ENCODE results near the gene MXI1. TPM values are rescaled to one million over a fixed set of nuclear protein-coding genes. Genes with fewer than 3 reads are reported as not detected.

MXI1 gene
- total RNA-seq, 2 experiments from 2014 or later, result 47.9 to 48.2 TPM

GRCh38 chr10:110304780-110305421 is 97.5 kb downstream of the MXI1 start, which contains the start of gene SMNDC1:
Gene SMNDC1 (minus strand): TSS chr10:110304920. CDS start chr10:110303587, 1,333 bp downstream.
- Mint-ChIP-seq H3K4me3 (peak within 1 kb of the TSS; percentile 93), H3K9me3 (no peaks in the 10 kb centered on the region), H3K27me3 (no peaks in the 10 kb centered on the region), H3K4me1 (ENCODE audit: low read depth) (peaks cover 43% of the 10 kb centered on the region), H3K36me3 (ENCODE audit: low read depth) (peaks cover 37% of the 10 kb centered on the region), H3K27ac (peak within 1 kb of the TSS; percentile 98)
- TF ChIP-seq, protein P1, sequence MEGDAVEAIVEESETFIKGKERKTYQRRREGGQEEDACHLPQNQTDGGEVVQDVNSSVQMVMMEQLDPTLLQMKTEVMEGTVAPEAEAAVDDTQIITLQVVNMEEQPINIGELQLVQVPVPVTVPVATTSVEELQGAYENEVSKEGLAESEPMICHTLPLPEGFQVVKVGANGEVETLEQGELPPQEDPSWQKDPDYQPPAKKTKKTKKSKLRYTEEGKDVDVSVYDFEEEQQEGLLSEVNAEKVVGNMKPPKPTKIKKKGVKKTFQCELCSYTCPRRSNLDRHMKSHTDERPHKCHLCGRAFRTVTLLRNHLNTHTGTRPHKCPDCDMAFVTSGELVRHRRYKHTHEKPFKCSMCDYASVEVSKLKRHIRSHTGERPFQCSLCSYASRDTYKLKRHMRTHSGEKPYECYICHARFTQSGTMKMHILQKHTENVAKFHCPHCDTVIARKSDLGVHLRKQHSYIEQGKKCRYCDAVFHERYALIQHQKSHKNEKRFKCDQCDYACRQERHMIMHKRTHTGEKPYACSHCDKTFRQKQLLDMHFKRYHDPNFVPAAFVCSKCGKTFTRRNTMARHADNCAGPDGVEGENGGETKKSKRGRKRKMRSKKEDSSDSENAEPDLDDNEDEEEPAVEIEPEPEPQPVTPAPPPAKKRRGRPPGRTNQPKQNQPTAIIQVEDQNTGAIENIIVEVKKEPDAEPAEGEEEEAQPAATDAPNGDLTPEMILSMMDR (IDR thresholded peaks at IDR 0.05), result no peak
- POLR2A ChIA-PET, result interaction anchor here (0.7 to 2.4 kb wide), 11 partner anchors 9 to 304 kb away, joined by 3 to 11 read pairs (median 3); partner anchors contain the start of gene SMC3
- peak; percentile 98 for DNase-seq
- CTCF ChIA-PET, result interaction anchor here (0.7 to 5.6 kb wide), 21 partner anchors 9 to 306 kb away, joined by 3 to 55 read pairs (median 4); partner anchors contain the start of gene SMC3
- intact Hi-C loops (cut with micrococcal nuclease), result loop anchor here (5.0 kb wide), 1 partner anchor 292 kb away; no protein-coding TSS in a partner anchor
- peak; percentile 93 for ATAC-seq

- CTCF ChIA-PET, result interaction anchor here (1.0 to 5.6 kb wide), 31 partner anchors 10 to 374 kb away, joined by 3 to 55 read pairs (median 5); partner anchors contain the start of gene SMC3
- POLR2A ChIA-PET, result interaction anchor here (1.3 to 2.4 kb wide), 4 partner anchors 198 to 303 kb away, joined by 3 to 11 read pairs (median 4); partner anchors contain the start of gene SMC3
- H3K9me3 Mint-ChIP-seq, result no peaks in the 10 kb centered on the region
- H3K4me3 Mint-ChIP-seq, result peak overlapping the region; percentile 93
- peak; percentile 67 for ATAC-seq
- H3K4me1 Mint-ChIP-seq (ENCODE audit: low read depth), result peaks cover 42% of the 10 kb centered on the region
- TF ChIP-seq, protein P1 (IDR thresholded peaks at IDR 0.05), result peak; percentile 76
- peak; percentile 73 for DNase-seq
- intact Hi-C loops (cut with micrococcal nuclease), result loop anchor here (1.0 to 5.0 kb wide), 2 partner anchors 241 to 291 kb away; no protein-coding TSS in a partner anchor
- H3K27me3 Mint-ChIP-seq, result no peaks in the 10 kb centered on the region
- H3K36me3 Mint-ChIP-seq (ENCODE audit: low read depth), result peaks cover 30% of the 10 kb centered on the region
- peak overlapping the region; percentile 60 for H3K27ac Mint-ChIP-seq
These were observed 98.5 kb downstream of the MXI1 start for GRCh38 chr10:110305767-110306451.

GRCh38 chr10:110306452-110306768 is 99.0 kb downstream of the MXI1 start:
- ChIA-PET CTCF (interaction anchor here (0.7 to 5.6 kb wide), 32 partner anchors 8 to 373 kb away, joined by 3 to 55 read pairs (median 5); no protein-coding TSS in a partner anchor), POLR2A (interaction anchor here (0.7 to 2.1 kb wide), 4 partner anchors 164 to 270 kb away, joined by 3 to 5 read pairs (median 4); partner anchors contain the start of gene SMC3)
- no peak for ATAC-seq
- H3K4me1 Mint-ChIP-seq (ENCODE audit: low read depth), result peaks cover 42% of the 10 kb centered on the region
- peaks cover 25% of the 10 kb centered on the region for H3K36me3 Mint-ChIP-seq (ENCODE audit: low read depth)
- TF ChIP-seq, protein P1 (IDR thresholded peaks at IDR 0.05), result peak; percentile 52
- H3K9me3 Mint-ChIP-seq, result no peaks in the 10 kb centered on the region
- H3K4me3 Mint-ChIP-seq, result peak overlapping the region; percentile 93
- DNase-seq, result no peak
- peak overlapping the region; percentile 60 for H3K27ac Mint-ChIP-seq
- intact Hi-C loops (cut with micrococcal nuclease), result loop anchor here (1.0 to 5.0 kb wide), 2 partner anchors 241 to 291 kb away; no protein-coding TSS in a partner anchor
- no peaks in the 10 kb centered on the region for H3K27me3 Mint-ChIP-seq

GRCh38 chr10:110307805-110308204 is 100.4 kb downstream of the MXI1 start:
- ChIA-PET CTCF (interaction anchor here (0.9 to 5.6 kb wide), 16 partner anchors 9 to 364 kb away, joined by 3 to 55 read pairs (median 6); no protein-coding TSS in a partner anchor), POLR2A (interaction anchor here (0.7 to 1.6 kb wide), 2 partner anchors 13 to 238 kb away, joined by 3 to 4 read pairs; no protein-coding TSS in a partner anchor)
- Mint-ChIP-seq H3K36me3 (ENCODE audit: low read depth) (peaks cover 12% of the 10 kb centered on the region), H3K9me3 (no peaks in the 10 kb centered on the region), H3K27ac (no peak overlapping the region), H3K4me3 (no peak overlapping the region), H3K4me1 (ENCODE audit: low read depth) (peaks cover 34% of the 10 kb centered on the region), H3K27me3 (peaks cover 1% of the 10 kb centered on the region)
- intact Hi-C loops (cut with micrococcal nuclease), result loop anchor here (5.0 kb wide), 1 partner anchor 289 kb away; no protein-coding TSS in a partner anchor
- no peak for ATAC-seq
- TF ChIP-seq, protein P1 (IDR thresholded peaks at IDR 0.05), result no peak
- DNase-seq, result no peak
